HCT116 (cell line): ENCODE results near the gene SHISAL2A. TPM values are rescaled to one million over a fixed set of nuclear protein-coding genes. Genes with fewer than 3 reads are reported as not detected.

Experiments used
- ATAC-seq: fragments of 200-7000 bp; cut with Tn5 transposase; 2 replicates; pipeline ENCODE4 v1.9.1; 2020; ENCODE audit warnings: mild to moderate bottlenecking, moderate library complexity
- BruUV-seq: library from RNA; stranded (reverse); fragments of 400-500 nt; replicated peaks from 2 replicates; lab custom pipeline; 2021; lab: Mats Ljungman, UMichigan
- CTCF ChIA-PET: fragments of 300-600 bp; sonication (Branson Sonifier 250); formaldehyde crosslinking; loops from one replicate; lab custom pipeline; 2021; ENCODE audit warnings: antibody characterized with exemption; lab: Charles Lee
- POLR2A ChIA-PET: fragments of 300-600, 350-600 bp; sonication (Branson Sonifier 250); formaldehyde crosslinking; loops from one replicate; lab custom pipeline; 2021; ENCODE audit warnings: antibody characterized with exemption; lab: Charles Lee
- RAD21 ChIA-PET, 2 experiments: fragments of 300-600 bp; sonication (Branson Sonifier 250); formaldehyde crosslinking; loops; one replicate each; lab custom pipeline; 2023; ENCODE audit warnings: low total read pairs in 2 of 2; ENCODE audit not compliant: uncharacterized antibody in 2 of 2, unreplicated experiment in 2 of 2, low non-redundant PET in 1 of 2; lab: Charles Lee
- DNase-seq: peaks from one replicate; pipeline ENCODE4 v3.0.0-alpha.2; 2010; ENCODE audit warnings: low read depth, low spot score
- H2AFZ ChIP-seq: fragments of 200-600 bp; shearing (Covaris generic), sonication (generic); 2 replicates; pipeline ENCODE4 v1.6.1; 2017; ENCODE audit warnings: low read depth, mixed run types, mixed read lengths, antibody characterized with exemption, low read length; ENCODE audit not compliant: poor library complexity, severe bottlenecking
- H3K27ac ChIP-seq: 2 replicates; pipeline ENCODE4 v1.5.1; 2012; ENCODE audit warnings: low read depth, low read length
- H3K27me3 ChIP-seq: fragments of 200-600 bp; sonication (generic); 2 replicates; pipeline ENCODE4 v1.6.1; 2016; ENCODE audit warnings: mixed run types, low read length, mixed read lengths; ENCODE audit not compliant: insufficient read depth
- H3K36me3 ChIP-seq, 2 experiments: fragments of 200-500 bp in 1 of 2; fragments of 200-600 bp in 1 of 2; sonication (Bioruptor generic) in 1 of 2; sonication (generic) in 1 of 2; 2 replicates each; pipeline versions ENCODE4 v1.5.1 to v1.6.1; 2014 to 2016; ENCODE audit warnings: low read length in 2 of 2, inconsistent platforms in 1 of 2, mixed read lengths in 1 of 2, mixed run types in 1 of 2; ENCODE audit not compliant: insufficient read depth in 2 of 2, control insufficient read depth in 1 of 2
- H3K4me1 ChIP-seq, 2 experiments: fragments of 200-600 bp in 1 of 2; sonication (generic) in 1 of 2; 2 replicates each; pipeline versions ENCODE4 v1.5.1 to v1.6.1; 2012 to 2017; ENCODE audit warnings: low read length in 2 of 2, inconsistent platforms in 1 of 2, mild to moderate bottlenecking in 1 of 2, mixed read lengths in 1 of 2, mixed run types in 1 of 2, moderate library complexity in 1 of 2; ENCODE audit not compliant: insufficient read depth in 2 of 2, control insufficient read depth in 1 of 2
- H3K4me2 ChIP-seq: fragments of 200-600 bp; sonication (generic); 2 replicates; pipeline ENCODE4 v1.6.1; 2017; ENCODE audit warnings: mixed run types, low read length, mixed read lengths
- H3K4me3 ChIP-seq, 2 experiments: fragments of 200-600 bp in 1 of 2; sonication (generic) in 1 of 2; replicated peaks in 1 of 2; 2 replicates each; pipeline ENCODE4 v1.5.1; 2011 to 2016; ENCODE audit warnings: low read length in 2 of 2, control low read depth in 1 of 2, low read depth in 1 of 2, mild to moderate bottlenecking in 1 of 2, mixed read lengths in 1 of 2, mixed run types in 1 of 2
- H3K79me2 ChIP-seq: fragments of 200-600 bp; sonication (generic); 2 replicates; pipeline ENCODE4 v1.6.1; 2017; ENCODE audit warnings: mild to moderate bottlenecking, mixed run types, low read length, moderate library complexity, mixed read lengths; ENCODE audit not compliant: insufficient read depth
- H3K9ac ChIP-seq: fragments of 200-600 bp; sonication (generic); 2 replicates; pipeline ENCODE4 v1.6.1; 2016; ENCODE audit warnings: low read length, mixed read lengths
- H3K9me2 ChIP-seq: fragments of 200-600 bp; sonication (generic), shearing (Covaris generic); 2 replicates; pipeline ENCODE4 v1.6.1; 2017; ENCODE audit warnings: mixed run types, mild to moderate bottlenecking, moderate library complexity; ENCODE audit not compliant: insufficient read depth
- H3K9me3 ChIP-seq, 2 experiments: fragments of 200-500 bp in 1 of 2; fragments of 200-600 bp in 1 of 2; sonication (Bioruptor generic) in 1 of 2; sonication (generic) in 1 of 2; 2 replicates each; pipeline ENCODE4 v1.6.1; 2014 to 2017; ENCODE audit warnings: low read length in 2 of 2, mixed read lengths in 2 of 2, inconsistent platforms in 1 of 2, low read depth in 1 of 2, mild to moderate bottlenecking in 1 of 2, mixed run types in 1 of 2, moderate library complexity in 1 of 2; ENCODE audit not compliant: control insufficient read depth in 1 of 2, insufficient read depth in 1 of 2
- H4K20me1 ChIP-seq: fragments of 200-600 bp; sonication (generic), shearing (Covaris generic); 2 replicates; pipeline ENCODE4 v1.6.1; 2017; ENCODE audit warnings: mixed run types, mild to moderate bottlenecking, moderate library complexity; ENCODE audit not compliant: insufficient read depth
- CBX3 ChIP-seq: IDR thresholded peaks from 2 replicates; pipeline ENCODE4 v1.6.1; 2012; ENCODE audit warnings: low read depth
- EZH2 ChIP-seq: fragments of 200-600 bp; sonication (generic); IDR thresholded peaks from 2 replicates; pipeline ENCODE4 v1.6.1; 2017; ENCODE audit warnings: antibody characterized with exemption, mixed run types
- YY1 ChIP-seq: IDR thresholded peaks from 2 replicates; pipeline ENCODE4 v1.6.1; 2011; ENCODE audit warnings: low read length, low read depth, moderate library complexity, mild to moderate bottlenecking; ENCODE audit not compliant: insufficient replicate concordance; ENCODE audit errors: extremely low read depth
- intact Hi-C: fragments of 100-400 bp; cut with micrococcal nuclease; formaldehyde crosslinking; loops from 2 replicates; pipeline ENCODE4 v1.10.0; 2022
- total RNA-seq: library from RNA; stranded (reverse); gene quantifications from one replicate; pipeline ENCODE4 v1.2.1, GENCODE V29; 2021; ENCODE audit not compliant: unreplicated experiment
- TF ChIP-seq, protein P1 (sequence below): IDR thresholded peaks from 2 replicates; pipeline ENCODE4 v1.6.1; 2012; ENCODE audit warnings: low read depth

SHISAL2A gene
- total RNA-seq, 1 experiment from 2014 or later = not detected

DNA sequence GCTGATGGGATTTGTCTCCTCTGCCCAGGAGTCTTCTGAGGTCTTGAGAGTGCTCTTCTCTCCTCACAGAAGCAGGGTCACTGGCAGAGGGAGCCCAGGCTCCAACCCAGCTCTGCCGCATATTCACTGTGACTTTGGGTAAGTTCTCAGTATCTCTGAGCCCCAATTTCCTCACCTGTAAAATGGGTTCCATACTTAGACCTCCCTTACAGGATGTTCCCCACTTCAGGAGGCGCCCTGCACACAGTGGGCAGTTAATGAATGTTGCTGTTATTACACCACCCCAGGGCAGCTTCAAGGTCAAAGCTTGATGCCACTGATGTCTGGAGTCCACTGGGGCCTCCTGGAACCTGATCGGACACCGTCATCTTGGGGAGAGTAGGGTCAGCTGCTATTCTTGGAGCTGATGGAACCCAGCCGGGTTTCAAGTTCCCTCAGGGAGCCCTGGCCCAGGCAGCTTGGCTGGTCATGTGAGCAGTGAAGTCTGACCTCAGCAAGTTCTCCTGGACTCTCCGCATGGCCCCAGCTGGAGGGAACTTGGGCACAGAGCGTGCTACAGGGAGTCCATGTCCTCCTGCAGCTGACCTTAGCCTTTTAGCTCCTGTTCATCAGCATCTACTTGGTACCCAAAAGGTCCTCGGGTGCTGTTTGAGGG, 43.4 kb downstream of the SHISAL2A start:
- intact Hi-C loops = no loop called here
- Histone ChIP-seq H3K4me1 (peaks cover 8 to 13% of the 10 kb centered on the region in 2 experiments; a peak in 3 of 4 replicates), H2AFZ (no peak overlapping the region), H3K4me3 (no peak overlapping the region), H3K9me3 (no peaks in the 10 kb centered on the region), H3K4me2 (no peak overlapping the region), H4K20me1 (no peaks in the 10 kb centered on the region), H3K36me3 (no peaks in the 10 kb centered on the region), H3K27me3 (no peaks in the 10 kb centered on the region), H3K79me2 (no peaks in the 10 kb centered on the region), H3K9ac (no peak overlapping the region), H3K9me2 (no peaks in the 10 kb centered on the region), H3K27ac (no peak overlapping the region)
- BruUV-seq = no TSS peak
- ChIA-PET POLR2A (no interaction called here), RAD21 (no interaction called here), CTCF (no interaction called here)
- TF ChIP-seq, protein P1, sequence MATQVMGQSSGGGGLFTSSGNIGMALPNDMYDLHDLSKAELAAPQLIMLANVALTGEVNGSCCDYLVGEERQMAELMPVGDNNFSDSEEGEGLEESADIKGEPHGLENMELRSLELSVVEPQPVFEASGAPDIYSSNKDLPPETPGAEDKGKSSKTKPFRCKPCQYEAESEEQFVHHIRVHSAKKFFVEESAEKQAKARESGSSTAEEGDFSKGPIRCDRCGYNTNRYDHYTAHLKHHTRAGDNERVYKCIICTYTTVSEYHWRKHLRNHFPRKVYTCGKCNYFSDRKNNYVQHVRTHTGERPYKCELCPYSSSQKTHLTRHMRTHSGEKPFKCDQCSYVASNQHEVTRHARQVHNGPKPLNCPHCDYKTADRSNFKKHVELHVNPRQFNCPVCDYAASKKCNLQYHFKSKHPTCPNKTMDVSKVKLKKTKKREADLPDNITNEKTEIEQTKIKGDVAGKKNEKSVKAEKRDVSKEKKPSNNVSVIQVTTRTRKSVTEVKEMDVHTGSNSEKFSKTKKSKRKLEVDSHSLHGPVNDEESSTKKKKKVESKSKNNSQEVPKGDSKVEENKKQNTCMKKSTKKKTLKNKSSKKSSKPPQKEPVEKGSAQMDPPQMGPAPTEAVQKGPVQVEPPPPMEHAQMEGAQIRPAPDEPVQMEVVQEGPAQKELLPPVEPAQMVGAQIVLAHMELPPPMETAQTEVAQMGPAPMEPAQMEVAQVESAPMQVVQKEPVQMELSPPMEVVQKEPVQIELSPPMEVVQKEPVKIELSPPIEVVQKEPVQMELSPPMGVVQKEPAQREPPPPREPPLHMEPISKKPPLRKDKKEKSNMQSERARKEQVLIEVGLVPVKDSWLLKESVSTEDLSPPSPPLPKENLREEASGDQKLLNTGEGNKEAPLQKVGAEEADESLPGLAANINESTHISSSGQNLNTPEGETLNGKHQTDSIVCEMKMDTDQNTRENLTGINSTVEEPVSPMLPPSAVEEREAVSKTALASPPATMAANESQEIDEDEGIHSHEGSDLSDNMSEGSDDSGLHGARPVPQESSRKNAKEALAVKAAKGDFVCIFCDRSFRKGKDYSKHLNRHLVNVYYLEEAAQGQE = no peak
- no peak for TF ChIP-seq EZH2
- TF ChIP-seq YY1 = no peak
- TF ChIP-seq CBX3 = no peak
- ATAC-seq (no peak), DNase-seq (no peak)
